Muscle layer of colon (tissue), 2 donors: ENCODE data around the gene TRAPPC5.

Experiments used
- H3K27ac ChIP-seq: one replicate; pipeline ENCODE4 v1.7.0; 2013; ENCODE audit warnings: low read depth, mild to moderate bottlenecking, low read length, moderate library complexity
- H3K27me3 ChIP-seq, 2 donors: one replicate each; pipeline ENCODE4 v1.7.0; 2013; ENCODE audit warnings: low read length in 2 of 2, mild to moderate bottlenecking in 2 of 2; ENCODE audit not compliant: insufficient read depth in 2 of 2, control insufficient read depth in 1 of 2
- H3K36me3 ChIP-seq: one replicate; pipeline ENCODE4 v1.7.0; 2013; ENCODE audit warnings: mild to moderate bottlenecking, low read length; ENCODE audit not compliant: insufficient read depth
- H3K4me1 ChIP-seq: one replicate; pipeline ENCODE4 v1.7.0; 2013; ENCODE audit warnings: mild to moderate bottlenecking, low read length; ENCODE audit not compliant: insufficient read depth
- H3K4me3 ChIP-seq, 2 donors: one replicate each; pipeline ENCODE4 v1.7.0; 2013; ENCODE audit warnings: low read length in 2 of 2, low read depth in 1 of 2, mild to moderate bottlenecking in 1 of 2, moderate library complexity in 1 of 2
- H3K9ac ChIP-seq: one replicate; pipeline ENCODE4 v1.7.0; 2013; ENCODE audit warnings: low read length
- H3K9me3 ChIP-seq: one replicate; pipeline ENCODE4 v1.7.0; 2013; ENCODE audit warnings: mild to moderate bottlenecking, low read length
- donor health status: abdominal sarcoma.
- donor health status: Adenocarcinoma of cecum.

TRAPPC5 gene

DNA sequence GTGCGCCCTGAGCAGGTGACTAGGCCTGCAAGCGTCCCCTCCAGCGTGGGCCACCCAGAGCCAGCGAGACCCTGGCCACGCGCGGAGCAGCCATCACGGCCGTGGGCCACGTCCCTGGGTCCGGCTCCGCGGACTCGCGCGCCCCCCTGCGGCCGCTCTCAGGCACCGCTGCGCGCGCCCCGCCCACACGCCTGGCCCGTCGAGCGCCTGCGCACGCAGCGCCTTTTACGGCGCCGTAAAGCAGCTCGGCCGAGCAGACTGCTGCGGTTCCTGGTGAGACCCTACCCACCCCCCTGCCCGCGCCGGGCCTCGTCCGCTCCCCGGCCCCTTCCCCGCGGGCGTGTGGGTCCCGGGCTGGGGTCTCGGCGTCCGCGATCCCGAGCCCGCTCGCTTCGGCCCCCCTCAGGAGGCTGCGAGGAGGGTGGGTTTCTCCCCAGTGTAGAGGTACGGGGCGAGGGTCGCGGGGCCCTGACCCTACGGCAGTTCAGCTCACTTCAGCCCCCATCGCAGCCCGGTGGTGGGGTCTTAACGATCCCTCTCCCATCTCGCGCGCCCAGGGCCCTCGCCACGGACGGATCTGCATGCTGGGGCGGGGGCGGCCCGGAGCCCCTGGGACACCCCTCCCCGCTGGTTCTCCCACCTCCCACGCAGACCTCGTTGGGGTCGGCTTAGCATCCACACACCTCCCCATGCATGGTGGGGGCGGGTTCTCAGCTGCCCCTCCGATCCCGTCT, at the start of gene TRAPPC5:
Gene TRAPPC5, plus strand, starts transcription at position 228 of the 734 bp plus-strand sequence. CDS start 1,421 bp downstream, outside the sequence.
- Histone ChIP-seq H3K27ac (peak within 1 kb of the TSS; percentile 87), H3K9me3 (no peaks in the 10 kb centered on the region), H3K36me3 (peaks cover 5% of the 10 kb centered on the region), H3K4me1 (peaks cover 6% of the 10 kb centered on the region), H3K4me3 (peak within 1 kb of the TSS; percentile 87 to 98), H3K27me3 (peaks cover 0 to 5% of the 10 kb centered on the region in 2 donors), H3K9ac (peak within 1 kb of the TSS; percentile 84)

DNA sequence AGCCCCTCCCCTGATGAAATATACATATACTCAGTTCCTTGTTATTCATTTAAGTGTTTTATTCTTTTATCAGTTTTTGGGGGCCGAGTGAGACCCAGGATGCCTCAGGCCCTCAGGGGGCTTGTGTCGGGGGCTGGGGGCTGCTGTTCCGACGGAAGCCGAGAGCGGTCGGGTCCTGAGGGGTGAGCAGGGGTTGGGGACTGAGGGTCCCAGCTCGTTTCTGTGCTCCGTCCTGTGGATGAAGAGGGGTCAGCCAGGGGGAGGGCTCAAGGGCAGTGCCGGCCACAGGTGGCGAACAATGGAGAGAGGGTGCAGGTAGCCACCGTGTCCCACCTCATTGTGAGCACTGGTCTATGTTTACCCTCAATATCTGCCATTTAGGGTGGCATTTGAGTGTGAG, 49.1 kb upstream of the TRAPPC5 start:
- no peak overlapping the region for H3K4me3 ChIP-seq
- H3K27me3 ChIP-seq, result peaks cover 0 to 11% of the 10 kb centered on the region in 2 donors
- no peaks in the 10 kb centered on the region for H3K9me3 ChIP-seq
- peaks cover 29% of the 10 kb centered on the region for H3K4me1 ChIP-seq
- H3K9ac ChIP-seq, result no peak overlapping the region
- peaks cover 9% of the 10 kb centered on the region for H3K36me3 ChIP-seq
- H3K27ac ChIP-seq, result no peak overlapping the region

DNA sequence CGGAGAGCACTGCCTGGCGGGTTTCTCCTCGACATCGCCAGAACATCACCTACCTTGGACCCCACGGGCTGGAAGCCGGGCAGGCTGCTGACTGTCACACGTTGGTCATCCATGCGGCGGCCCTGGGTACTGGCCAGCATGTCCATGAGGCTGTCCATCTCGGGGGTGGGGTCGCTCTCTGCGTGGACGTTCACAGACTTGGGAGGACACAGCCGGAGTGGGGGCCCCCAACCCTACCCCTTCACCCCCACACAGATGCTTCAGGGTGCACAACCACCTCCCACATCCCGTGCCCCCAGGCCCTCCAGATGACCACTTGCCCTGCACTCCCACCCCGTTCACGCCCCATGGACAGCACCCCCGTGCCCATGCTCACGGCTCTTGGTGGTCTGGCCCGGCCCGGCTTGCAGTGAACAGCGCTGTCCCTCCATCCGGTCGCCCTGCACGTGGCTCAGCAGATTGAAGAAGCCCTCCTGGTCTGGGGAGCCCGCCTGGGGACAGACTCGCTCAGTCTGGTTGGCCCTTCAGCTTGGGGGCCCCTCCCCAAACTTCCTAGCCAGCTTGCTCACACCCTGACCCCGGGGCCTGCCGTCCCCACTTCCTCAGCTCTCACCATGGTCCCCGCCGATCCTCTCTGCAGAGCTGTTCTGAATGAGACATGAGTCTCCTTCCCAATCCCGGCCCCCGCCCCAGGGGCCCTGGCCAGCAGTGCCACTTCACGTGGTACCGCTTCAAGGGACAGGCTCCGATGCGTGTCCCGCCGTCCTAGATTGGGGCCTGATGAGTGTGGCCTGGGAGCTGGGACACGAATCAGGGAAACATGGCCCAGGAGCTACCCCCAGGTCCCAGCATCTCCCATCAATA, 48.1 kb upstream of the TRAPPC5 start:
- H3K27ac ChIP-seq, result no peak overlapping the region

DNA sequence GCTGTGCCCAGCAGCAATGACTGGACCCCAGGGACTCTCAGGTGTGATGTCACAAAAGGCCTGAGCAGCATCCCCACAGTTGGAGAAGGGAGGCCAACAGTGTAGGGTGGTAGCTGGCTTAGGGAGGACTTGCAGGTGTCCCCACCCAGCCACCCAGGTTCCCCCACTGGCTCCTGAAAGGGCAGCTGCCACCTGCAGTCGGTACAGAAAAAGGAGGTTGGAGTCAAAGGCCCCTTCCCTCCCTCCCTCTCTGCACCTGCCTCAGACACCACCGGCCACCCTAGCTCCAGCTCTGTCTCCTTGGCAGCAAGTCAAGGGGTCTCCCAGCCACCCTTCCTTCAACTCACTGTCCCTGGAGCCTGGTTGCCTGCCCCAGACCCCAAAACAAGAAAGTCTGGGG, 46.9 kb upstream of the TRAPPC5 start, which contains the start of gene PCP2:
Gene PCP2, minus strand, starts transcription at position 22 of the 400 bp plus-strand sequence. CDS start 262 bp downstream, outside the sequence.
- Histone ChIP-seq H3K4me1 (peaks cover 12% of the 10 kb centered on the region), H3K9me3 (no peaks in the 10 kb centered on the region), H3K27me3 (peaks cover 0 to 26% of the 10 kb centered on the region in 2 donors), H3K36me3 (peaks cover 3% of the 10 kb centered on the region), H3K9ac (no peak within 1 kb of the TSS), H3K4me3 (no peak within 1 kb of the TSS), H3K27ac (no peak within 1 kb of the TSS)

More for the DNA sequence above, 48.1 kb upstream of the TRAPPC5 start:
- no peak overlapping the region for H3K4me3 ChIP-seq
- H3K9me3 ChIP-seq, result no peaks in the 10 kb centered on the region
- H3K4me1 ChIP-seq, result peaks cover 24% of the 10 kb centered on the region
- H3K9ac ChIP-seq, result no peak overlapping the region
- H3K27me3 ChIP-seq, result peaks cover 0 to 18% of the 10 kb centered on the region in 2 donors
- H3K36me3 ChIP-seq, result peaks cover 3% of the 10 kb centered on the region

DNA sequence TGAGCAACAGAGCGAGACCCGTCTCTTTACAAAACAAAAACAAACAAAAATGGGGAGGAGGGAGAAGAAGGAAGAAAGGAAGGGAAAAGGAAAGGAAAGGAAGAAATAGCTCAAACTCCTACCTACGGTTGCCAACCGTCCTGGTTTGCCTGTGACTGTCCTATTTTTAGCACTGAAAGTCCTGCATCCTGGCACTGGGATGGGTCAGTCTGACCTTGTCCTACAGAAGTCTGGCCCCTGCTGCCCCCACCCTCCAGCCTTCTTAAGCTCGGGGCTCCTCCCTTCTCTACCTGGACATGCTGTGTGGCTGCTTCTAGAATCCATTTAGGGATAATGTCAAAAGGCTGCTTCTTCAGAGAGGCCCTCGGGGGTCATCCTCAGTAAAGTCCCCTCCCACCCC, 45.0 kb upstream of the TRAPPC5 start:
- H3K9me3 ChIP-seq, result no peaks in the 10 kb centered on the region
- H3K27me3 ChIP-seq, result peaks cover 8 to 38% of the 10 kb centered on the region in 2 donors
- peaks cover 4% of the 10 kb centered on the region for H3K4me1 ChIP-seq
- H3K27ac ChIP-seq, result no peak overlapping the region
- no peak overlapping the region for H3K9ac ChIP-seq
- peaks cover 3% of the 10 kb centered on the region for H3K36me3 ChIP-seq
- no peak overlapping the region for H3K4me3 ChIP-seq

DNA sequence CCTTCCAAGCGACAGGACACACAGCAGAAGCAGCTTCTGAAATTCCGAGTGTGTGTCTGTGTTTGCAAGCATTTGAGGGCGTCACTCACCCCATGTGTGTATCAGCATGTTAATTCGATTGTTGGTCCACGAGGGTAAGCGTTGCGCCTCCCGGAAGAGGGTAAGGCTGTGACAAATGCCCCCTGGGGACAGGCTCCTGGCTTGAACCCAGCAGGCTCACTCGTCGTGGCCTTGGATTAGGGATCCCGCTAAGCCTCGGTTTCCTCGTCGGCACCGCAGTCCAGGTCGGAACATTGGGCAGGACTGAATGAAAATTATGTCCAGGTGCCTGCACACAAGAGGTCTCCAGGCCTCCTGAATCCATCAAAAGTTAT, 44.3 kb upstream of the TRAPPC5 start:
- H3K4me1 ChIP-seq, result no peaks in the 10 kb centered on the region
- H3K4me3 ChIP-seq, result no peak overlapping the region
- no peak overlapping the region for H3K9ac ChIP-seq

DNA sequence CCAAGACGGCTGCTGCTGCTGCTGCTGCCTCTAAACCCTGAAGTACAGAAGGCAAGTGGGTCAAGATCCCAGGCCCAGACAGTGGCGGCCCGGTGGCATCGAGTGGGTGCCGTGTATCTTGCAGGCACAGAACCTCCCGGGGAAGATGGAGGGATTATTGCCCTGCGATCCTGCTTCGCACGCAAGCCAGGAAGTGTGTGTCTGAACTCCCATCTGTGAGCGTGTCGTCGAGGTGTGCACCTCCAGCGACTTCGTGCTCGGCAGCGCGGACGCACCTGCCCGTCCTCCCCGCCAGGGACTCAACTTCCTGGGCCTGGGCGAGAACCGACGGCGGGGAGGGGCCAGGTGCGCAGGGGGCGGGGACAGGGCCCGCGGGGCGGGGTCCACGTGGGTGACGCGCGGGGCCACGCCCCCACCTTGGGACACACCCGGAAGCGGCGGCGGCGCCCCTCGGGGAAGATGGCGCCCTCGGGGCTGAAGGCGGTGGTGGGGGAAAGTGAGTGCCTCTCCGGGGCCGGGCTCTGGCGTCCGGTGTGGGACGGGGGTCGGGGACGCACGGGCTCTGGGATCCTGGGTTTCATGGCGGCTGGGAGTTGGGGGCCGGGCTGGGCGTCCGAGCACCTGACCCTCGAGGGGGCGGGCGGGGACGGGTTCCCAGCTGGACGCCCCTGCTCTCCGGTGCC, 43.8 kb upstream of the TRAPPC5 start, which contains the start of gene STXBP2:
Gene STXBP2, plus strand, starts transcription at position 420 of the 683 bp plus-strand sequence. Its CDS starts 40 bp downstream, at position 460.
- no peak within 1 kb of the TSS for H3K4me3 ChIP-seq
- H3K27me3 ChIP-seq, result peaks cover 8 to 38% of the 10 kb centered on the region in 2 donors
- H3K9me3 ChIP-seq, result no peaks in the 10 kb centered on the region
- H3K9ac ChIP-seq, result no peak within 1 kb of the TSS
- peak within 1 kb of the TSS; percentile 23 for H3K27ac ChIP-seq
- H3K4me1 ChIP-seq, result no peaks in the 10 kb centered on the region
- H3K36me3 ChIP-seq, result peaks cover under 1% of the 10 kb centered on the region

More for the DNA sequence above, 44.3 kb upstream of the TRAPPC5 start:
- Histone ChIP-seq H3K27me3 (peaks cover 8 to 38% of the 10 kb centered on the region in 2 donors), H3K36me3 (peaks cover 3% of the 10 kb centered on the region), H3K27ac (no peak overlapping the region), H3K9me3 (no peaks in the 10 kb centered on the region)

DNA sequence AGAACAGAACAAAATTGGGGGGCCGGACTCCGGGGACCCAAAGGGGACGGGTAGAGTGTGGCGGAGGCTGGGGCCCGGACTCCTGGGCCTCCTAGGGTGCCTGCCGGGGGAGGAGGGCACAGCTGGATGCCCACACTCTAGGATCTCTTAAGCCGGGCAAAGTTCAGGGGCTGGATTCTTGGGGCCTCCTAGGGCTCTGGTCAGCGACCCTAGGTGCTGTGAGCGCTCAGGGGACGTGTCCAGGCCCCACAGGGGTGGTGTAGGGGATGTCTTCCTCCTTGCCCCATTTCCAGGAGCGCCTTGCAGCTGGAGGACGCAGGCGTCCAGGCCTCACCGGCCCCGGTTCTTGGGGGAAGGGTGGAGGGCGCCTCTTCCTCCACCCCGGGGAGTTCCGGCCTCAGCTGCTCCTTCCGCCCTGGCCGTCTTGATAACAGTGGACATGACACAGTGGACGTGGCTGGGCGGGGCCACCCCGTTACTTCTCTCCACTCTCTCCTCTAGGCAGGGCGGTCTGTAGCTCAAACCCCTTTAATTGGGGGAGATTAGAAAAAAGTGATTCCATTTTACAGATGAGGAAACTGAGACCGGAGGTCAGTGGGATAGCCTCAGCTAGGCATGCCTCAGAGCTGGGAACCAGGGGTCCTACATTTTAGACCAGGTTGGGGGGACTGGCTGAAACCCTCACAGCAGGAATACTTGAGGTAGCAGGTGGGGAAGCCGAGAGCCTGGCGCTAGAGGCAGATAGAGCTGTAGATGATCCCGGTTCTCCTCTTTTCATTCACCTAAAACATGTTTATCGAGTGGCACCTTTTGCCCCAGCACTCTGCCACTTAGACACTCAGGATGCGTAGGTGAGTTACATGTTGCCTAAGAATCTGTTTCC, 43.0 kb upstream of the TRAPPC5 start:
- no peak overlapping the region for H3K27ac ChIP-seq
- H3K9me3 ChIP-seq, result no peaks in the 10 kb centered on the region
- no peaks in the 10 kb centered on the region for H3K4me1 ChIP-seq
- no peak overlapping the region for H3K4me3 ChIP-seq
- H3K36me3 ChIP-seq, result no peaks in the 10 kb centered on the region
- H3K27me3 ChIP-seq, result peaks cover 8 to 38% of the 10 kb centered on the region in 2 donors
- no peak overlapping the region for H3K9ac ChIP-seq

DNA sequence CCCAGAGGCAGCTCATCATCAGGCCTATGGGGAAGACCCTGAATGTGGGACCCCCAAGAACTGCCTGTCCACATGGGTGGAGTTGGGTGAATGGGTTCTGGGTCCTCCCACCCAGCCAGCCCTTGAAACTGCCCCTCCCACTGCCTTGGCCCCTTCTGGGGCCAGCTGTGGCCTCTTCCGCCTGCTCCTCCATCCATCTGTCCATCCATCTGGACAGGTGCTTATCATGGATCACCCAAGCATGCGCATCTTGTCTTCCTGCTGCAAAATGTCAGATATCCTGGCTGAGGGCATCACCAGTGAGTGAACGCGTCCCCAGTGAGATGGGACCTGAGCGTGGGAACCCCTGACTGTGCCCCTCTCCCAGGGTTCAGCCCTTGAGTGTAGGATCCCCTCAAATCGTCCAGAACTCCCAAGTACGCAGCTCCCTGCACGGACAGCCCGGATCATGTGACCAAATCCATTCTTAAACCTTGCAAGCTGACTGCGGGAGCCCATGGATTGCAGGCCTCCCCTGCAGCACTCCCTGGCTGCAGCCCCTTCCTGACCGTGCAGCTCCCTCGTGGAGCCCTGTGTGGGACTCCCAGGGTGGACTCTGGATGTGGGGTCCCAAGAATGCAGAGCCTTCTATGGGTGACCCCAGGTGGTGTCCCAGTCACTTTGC, 41.7 kb upstream of the TRAPPC5 start:
- Histone ChIP-seq H3K4me1 (no peaks in the 10 kb centered on the region), H3K27me3 (peaks cover 8 to 49% of the 10 kb centered on the region in 2 donors), H3K4me3 (no peak overlapping the region), H3K9me3 (no peaks in the 10 kb centered on the region), H3K9ac (no peak overlapping the region), H3K27ac (no peak overlapping the region), H3K36me3 (no peaks in the 10 kb centered on the region)

DNA sequence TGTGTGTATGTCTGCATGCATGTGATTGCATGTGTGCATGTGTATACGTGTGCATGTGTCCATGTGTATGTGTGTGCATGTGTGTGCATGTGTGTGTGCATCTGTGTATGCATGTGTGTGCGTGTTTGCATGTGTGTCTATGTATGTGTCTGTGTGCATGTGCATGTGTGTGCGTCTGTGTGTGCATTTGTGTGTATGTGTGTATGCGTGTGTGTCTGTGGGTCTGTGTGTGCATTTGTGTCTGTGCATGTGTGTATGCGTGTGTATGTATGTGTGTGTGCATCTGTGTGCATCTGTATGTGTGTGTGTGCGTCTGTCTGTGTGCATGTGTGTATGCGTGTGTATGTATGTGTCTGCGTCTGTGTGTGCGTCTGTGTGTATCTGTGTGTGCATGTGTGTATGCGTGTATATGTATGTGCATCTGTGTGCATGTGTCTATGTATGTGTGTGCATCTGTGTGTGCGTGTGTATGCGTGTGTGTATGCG, 40.7 kb upstream of the TRAPPC5 start:
- H3K9me3 ChIP-seq, result no peaks in the 10 kb centered on the region
- no peaks in the 10 kb centered on the region for H3K4me1 ChIP-seq
- no peak overlapping the region for H3K9ac ChIP-seq
- H3K4me3 ChIP-seq, result no peak overlapping the region
- no peak overlapping the region for H3K27ac ChIP-seq
- H3K36me3 ChIP-seq, result no peaks in the 10 kb centered on the region
- peaks cover 8 to 56% of the 10 kb centered on the region in 2 donors for H3K27me3 ChIP-seq
